AG09309 (cell line): ENCODE measurements around the gene FAM181A.

Experiments
- DNase-seq: peaks from one replicate; pipeline ENCODE4 v3.0.0-alpha.2; 2010; ENCODE audit warnings: low read depth
- H3K4me3 ChIP-seq: 2 replicates; pipeline ENCODE4 v1.5.1; 2011; ENCODE audit warnings: mild to moderate bottlenecking, low read depth, low read length, moderate library complexity; ENCODE audit not compliant: control insufficient read depth
- TF ChIP-seq, protein P1 (sequence below): IDR thresholded peaks from 2 replicates; pipeline ENCODE4 v1.5.1; 2011; ENCODE audit warnings: mild to moderate bottlenecking, low read depth, low read length, inconsistent platforms; ENCODE audit not compliant: insufficient read depth, control insufficient read depth; ENCODE audit errors: missing control alignments

The FAM181A gene

GRCh38 chr14:93965946-93966474 lies 38.9 kb downstream of the FAM181A start:
- TF ChIP-seq, protein P1, sequence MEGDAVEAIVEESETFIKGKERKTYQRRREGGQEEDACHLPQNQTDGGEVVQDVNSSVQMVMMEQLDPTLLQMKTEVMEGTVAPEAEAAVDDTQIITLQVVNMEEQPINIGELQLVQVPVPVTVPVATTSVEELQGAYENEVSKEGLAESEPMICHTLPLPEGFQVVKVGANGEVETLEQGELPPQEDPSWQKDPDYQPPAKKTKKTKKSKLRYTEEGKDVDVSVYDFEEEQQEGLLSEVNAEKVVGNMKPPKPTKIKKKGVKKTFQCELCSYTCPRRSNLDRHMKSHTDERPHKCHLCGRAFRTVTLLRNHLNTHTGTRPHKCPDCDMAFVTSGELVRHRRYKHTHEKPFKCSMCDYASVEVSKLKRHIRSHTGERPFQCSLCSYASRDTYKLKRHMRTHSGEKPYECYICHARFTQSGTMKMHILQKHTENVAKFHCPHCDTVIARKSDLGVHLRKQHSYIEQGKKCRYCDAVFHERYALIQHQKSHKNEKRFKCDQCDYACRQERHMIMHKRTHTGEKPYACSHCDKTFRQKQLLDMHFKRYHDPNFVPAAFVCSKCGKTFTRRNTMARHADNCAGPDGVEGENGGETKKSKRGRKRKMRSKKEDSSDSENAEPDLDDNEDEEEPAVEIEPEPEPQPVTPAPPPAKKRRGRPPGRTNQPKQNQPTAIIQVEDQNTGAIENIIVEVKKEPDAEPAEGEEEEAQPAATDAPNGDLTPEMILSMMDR, result no peak
- H3K4me3 ChIP-seq, result no peak overlapping the region
- DNase-seq, result no peak

- no peak overlapping the region for H3K4me3 ChIP-seq
- no peak for DNase-seq
- TF ChIP-seq, protein P1, result no peak
These were observed 40.6 kb downstream of the FAM181A start for GRCh38 chr14:93967637-93968250.

DNA sequence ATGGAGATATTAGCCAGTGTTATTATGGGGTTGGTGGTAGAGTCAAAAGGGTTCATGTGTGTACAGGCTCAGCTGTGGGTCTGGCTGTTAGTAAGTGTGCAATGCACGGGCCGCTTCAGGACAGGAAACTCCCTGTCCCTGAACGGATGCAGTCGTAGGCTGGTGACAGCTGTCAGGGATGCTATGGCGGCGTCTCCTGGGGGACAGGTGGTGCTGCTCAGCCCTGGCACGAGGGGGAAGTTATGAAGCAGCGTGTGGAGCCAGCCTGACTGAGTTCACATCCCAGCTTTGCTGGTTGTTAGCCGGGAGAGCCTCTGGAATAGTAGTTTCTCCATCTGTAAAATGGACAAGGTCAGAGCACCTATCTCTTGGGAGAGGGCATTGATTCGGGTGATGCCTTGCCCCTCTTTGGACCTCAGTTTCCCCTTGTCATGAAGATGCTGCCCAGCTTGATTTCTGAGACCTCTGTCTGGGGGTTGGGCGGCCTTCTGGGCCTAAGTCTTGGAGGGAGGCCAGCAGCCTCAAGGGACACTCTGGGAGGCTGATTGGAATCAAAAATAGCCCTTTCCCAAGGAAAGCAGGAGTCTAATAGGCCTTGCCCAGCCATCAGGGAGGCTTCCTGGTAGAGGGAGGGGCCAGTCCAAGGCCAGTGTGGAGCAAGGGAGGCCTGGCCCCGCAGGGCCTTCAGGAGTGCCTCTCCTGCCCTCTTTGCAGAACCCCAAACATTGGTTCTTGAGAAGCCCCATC lies 42.1 kb downstream of the FAM181A start:
- no peak for DNase-seq
- TF ChIP-seq, protein P1, result no peak
- no peak overlapping the region for H3K4me3 ChIP-seq

DNA sequence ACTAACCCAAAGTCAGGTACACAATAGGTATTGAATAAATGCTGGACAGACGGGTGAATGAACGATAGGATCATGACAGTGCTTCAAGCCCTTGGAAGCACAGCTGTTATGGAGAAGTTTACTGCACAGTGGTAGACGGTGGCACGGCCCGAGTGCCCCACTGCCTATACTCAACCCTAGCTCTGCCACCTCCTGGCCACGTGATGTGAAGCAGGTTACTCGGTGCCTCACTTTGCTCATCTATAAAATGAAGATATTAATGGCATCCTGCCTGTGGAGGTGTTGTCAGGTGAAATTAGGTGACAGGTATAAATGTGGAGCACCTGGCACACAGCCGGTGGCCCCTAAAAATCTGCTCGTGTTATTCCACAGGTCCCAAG lies 43.4 kb downstream of the FAM181A start:
- no peak for DNase-seq
- TF ChIP-seq, protein P1, result peak; percentile 34
- H3K4me3 ChIP-seq, result peak overlapping the region; percentile 8; the same call in 1 of the 2 replicates

DNA sequence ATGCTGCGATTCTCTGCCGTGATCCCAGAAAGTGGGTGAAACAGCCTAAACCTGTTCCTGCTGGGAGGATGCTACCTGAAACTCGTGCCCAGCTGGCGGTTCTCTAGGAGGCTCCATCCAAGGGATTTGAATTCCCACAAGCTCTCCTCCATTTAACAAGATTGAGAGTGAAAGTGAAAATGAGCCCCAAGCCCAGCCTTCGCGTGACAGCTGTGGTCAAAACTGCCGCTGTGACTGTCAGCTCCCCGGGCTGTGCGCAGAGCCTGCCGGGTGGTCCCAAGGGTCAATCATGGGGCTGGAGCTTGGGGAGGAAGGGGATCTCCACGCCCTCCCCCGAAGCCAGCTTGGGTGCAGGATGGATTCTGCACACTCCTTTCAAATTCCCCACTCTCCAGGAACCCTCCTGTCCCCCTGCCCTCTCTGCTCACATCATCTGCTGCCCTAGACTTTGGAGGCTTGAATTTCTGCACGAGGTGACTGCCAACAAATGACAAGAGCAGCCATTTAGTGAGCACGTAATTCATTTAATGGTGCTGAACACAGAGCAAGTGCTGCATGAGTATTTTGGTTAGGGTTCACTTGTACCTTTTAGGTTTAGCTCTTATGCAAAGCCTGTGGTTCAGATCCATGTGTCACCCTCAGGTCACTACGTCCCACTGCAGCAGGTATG lies 44.0 kb downstream of the FAM181A start:
- TF ChIP-seq, protein P1, result no peak
- no peak for DNase-seq
- peak overlapping the region; percentile 8 for H3K4me3 ChIP-seq

DNA sequence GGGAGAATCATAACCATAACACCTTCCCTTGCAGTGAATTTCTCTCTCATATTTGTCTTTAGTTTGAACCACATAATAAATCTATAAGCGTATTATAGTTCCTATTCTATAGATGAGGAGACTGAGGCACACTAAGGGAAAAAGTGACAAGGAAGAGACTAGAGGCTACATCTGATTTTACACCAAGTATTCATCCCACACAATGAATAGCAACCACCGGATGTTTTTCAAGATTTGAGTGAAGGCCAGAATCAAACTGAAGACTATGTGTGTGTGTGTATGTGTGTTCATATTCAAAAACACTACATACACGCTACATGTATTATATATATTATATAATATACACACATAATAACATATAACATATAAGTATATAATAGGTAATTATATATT lies 44.5 kb downstream of the FAM181A start:
- no peak for DNase-seq
- TF ChIP-seq, protein P1, result no peak
- H3K4me3 ChIP-seq, result no peak overlapping the region
